HG03342 (cell line): ENCODE results near the gene PDE3A.
"Not testable (repeated sequence)": the region's sequence is repeated elsewhere in the genome, so short reads cannot be mapped to it uniquely, and the experiment has no call there.

Source experiments
- ATAC-seq: cut with Tn5 transposase; IDR thresholded peaks from one replicate; pipeline ENCODE4 v1.9.1; 2021; ENCODE audit warnings: mild to moderate bottlenecking, moderate library complexity; ENCODE audit not compliant: unreplicated experiment

Gene PDE3A

GRCh38 chr12:20368114-20368650, at the start of gene PDE3A:
TSS of gene PDE3A (plus strand) at chr12:20368537. CDS start at chr12:20369285, 748 bp downstream.
- no peak for ATAC-seq

- ATAC-seq, result no peak
Observed at GRCh38 chr12:20319366-20319765, 49.0 kb upstream of the PDE3A start.

GRCh38 chr12:20320552-20320951, 47.8 kb upstream of the PDE3A start:
- no peak for ATAC-seq

GRCh38 chr12:20330826-20331505, 37.4 kb upstream of the PDE3A start:
- ATAC-seq, result not testable (repeated sequence)

GRCh38 chr12:20339060-20339459, 29.3 kb upstream of the PDE3A start:
- ATAC-seq, result no peak

- no peak for ATAC-seq
Observed at GRCh38 chr12:20342111-20342510, 26.2 kb upstream of the PDE3A start.

- ATAC-seq, result no peak
Observed at GRCh38 chr12:20345866-20346265, 22.5 kb upstream of the PDE3A start.

- no peak for ATAC-seq
Observed at GRCh38 chr12:20350026-20350425, 18.3 kb upstream of the PDE3A start.

- no peak for ATAC-seq
Observed at GRCh38 chr12:20350495-20350894, 17.8 kb upstream of the PDE3A start.

- no peak for ATAC-seq
Observed at GRCh38 chr12:20351406-20351805, 16.9 kb upstream of the PDE3A start.

GRCh38 chr12:20356048-20356447, 12.3 kb upstream of the PDE3A start:
- no peak for ATAC-seq

- no peak for ATAC-seq
Observed at GRCh38 chr12:20360407-20360806, 7.9 kb upstream of the PDE3A start.

GRCh38 chr12:20361416-20361815, 6.9 kb upstream of the PDE3A start:
- no peak for ATAC-seq

GRCh38 chr12:20364501-20364900, 3.8 kb upstream of the PDE3A start:
- ATAC-seq, result no peak

GRCh38 chr12:20366776-20367409, 1.4 kb upstream of the PDE3A start:
- no peak for ATAC-seq

- no peak for ATAC-seq
Observed at GRCh38 chr12:20367583-20368113, 689 bp upstream of the PDE3A start.

GRCh38 chr12:20368651-20369304, 441 bp downstream of the PDE3A start:
- ATAC-seq, result no peak

- no peak for ATAC-seq
Observed at GRCh38 chr12:20369305-20370013, 1.1 kb downstream of the PDE3A start.

- ATAC-seq, result no peak
Observed at GRCh38 chr12:20370014-20370386, 1.7 kb downstream of the PDE3A start.

GRCh38 chr12:20370866-20371519, 2.7 kb downstream of the PDE3A start:
- no peak for ATAC-seq
